HepG2 (cell line): ENCODE results near the gene GIPC2. TPM values are rescaled to one million over a fixed set of nuclear protein-coding genes. Genes with fewer than 3 reads are reported as not detected.
A peak's percentile ranks its signal among the peaks of the same experiment; 100 is the strongest.

Experiments
- ARID2 ChIP-seq: sonication (generic); formaldehyde crosslinking; IDR thresholded peaks from 2 replicates; pipeline ENCODE4 v1.8.1; 2022; ENCODE audit warnings: mild to moderate bottlenecking, missing genetic modification reagents, borderline replicate concordance
- CAMTA2 ChIP-seq: sonication (generic); formaldehyde crosslinking; IDR thresholded peaks from 2 replicates; pipeline ENCODE4 v1.4.0; 2020; ENCODE audit warnings: mild to moderate bottlenecking, missing genetic modification reagents, borderline replicate concordance
- CREB1 ChIP-seq, 2 experiments: fragments of 450-650 bp in 1 of 2; IDR thresholded peaks; 2 replicates each; pipeline ENCODE4 v1.6.1; 2016 to 2017; ENCODE audit warnings: control low read depth in 1 of 2, mild to moderate bottlenecking in 1 of 2, missing compliant biosample characterization in 1 of 2, missing genetic modification characterization in 1 of 2
- ETS1 ChIP-seq: sonication (generic); formaldehyde crosslinking; IDR thresholded peaks from 2 replicates; pipeline ENCODE4 v1.4.0; 2020; ENCODE audit warnings: missing genetic modification reagents
- GPN1 ChIP-seq: sonication (generic); formaldehyde crosslinking; IDR thresholded peaks from 2 replicates; pipeline ENCODE4 v1.5.1; 2020; ENCODE audit warnings: missing genetic modification reagents, borderline replicate concordance
- HIVEP1 ChIP-seq: sonication (generic); formaldehyde crosslinking; IDR thresholded peaks from 2 replicates; pipeline ENCODE4 v1.4.0; 2020; ENCODE audit warnings: mild to moderate bottlenecking, missing genetic modification reagents
- MEIS2 ChIP-seq: sonication (generic); formaldehyde crosslinking; IDR thresholded peaks from 2 replicates; pipeline ENCODE4 v1.9.0; 2021; ENCODE audit warnings: mild to moderate bottlenecking, missing genetic modification reagents
- MIER2 ChIP-seq: IDR thresholded peaks from 2 replicates; pipeline ENCODE4 v1.6.1; 2016; ENCODE audit warnings: missing biosample characterization, missing genetic modification reagents
- SNAPC5 ChIP-seq: sonication (generic); formaldehyde crosslinking; IDR thresholded peaks from 2 replicates; pipeline ENCODE4 v1.8.1; 2023; ENCODE audit warnings: mild to moderate bottlenecking, missing genetic modification reagents, borderline replicate concordance
- TOPORS ChIP-seq: sonication (generic); formaldehyde crosslinking; IDR thresholded peaks from 2 replicates; pipeline ENCODE4 v1.8.0; 2023; ENCODE audit warnings: mild to moderate bottlenecking, missing genetic modification reagents
- ZBTB3 ChIP-seq: sonication (generic); formaldehyde crosslinking; IDR thresholded peaks from 2 replicates; pipeline ENCODE4 v1.4.0; 2020; ENCODE audit warnings: low read depth, mild to moderate bottlenecking, moderate library complexity, missing genetic modification reagents, borderline replicate concordance
- ZMAT3 ChIP-seq: sonication (generic); formaldehyde crosslinking; conservative IDR thresholded peaks from 2 replicates; pipeline ENCODE4 v1.7.0; 2021; ENCODE audit warnings: missing genetic modification reagents
- ZNF143 ChIP-seq: sonication (generic); formaldehyde crosslinking; IDR thresholded peaks from 2 replicates; pipeline ENCODE4 v1.4.0; 2020; ENCODE audit warnings: missing genetic modification reagents
- ZNF280B ChIP-seq: sonication (generic); formaldehyde crosslinking; IDR thresholded peaks from 2 replicates; pipeline ENCODE4 v1.5.0; 2020; ENCODE audit warnings: missing genetic modification reagents, mild to moderate bottlenecking, borderline replicate concordance
- polyA plus RNA-seq, 8 experiments: library from polyadenylated mRNA; depleted of rRNA in 3 of 8; stranded (reverse) in 7 of 8; unstranded in 1 of 8; fragments of >200 nt; fragmentation: Illumina TruSeq in 4 of 8; extraction: Trizol in 4 of 8; gene quantifications; 2 replicates each; pipeline versions ENCODE4 v1.2.1 to v1.2.3, GENCODE V29; 2011 to 2016; ENCODE audit warnings: low read depth in 4 of 8, missing spikeins in 1 of 8, mixed read lengths in 1 of 8; ENCODE audit not compliant: insufficient read depth in 1 of 8
- total RNA-seq, 5 experiments: library from RNA; depleted of rRNA; stranded (reverse); fragments of >200 nt; fragmentation: Illumina TruSeq; extraction: Trizol; gene quantifications; 2 replicates each; pipeline ENCODE4 v1.2.3, GENCODE V29; 2016; ENCODE audit warnings: low read depth in 1 of 5
- TF ChIP-seq, protein P1 (sequence below): IDR thresholded peaks from 2 replicates; pipeline ENCODE4 v1.6.1; 2012; ENCODE audit warnings: inconsistent platforms
- TF ChIP-seq, protein P2 (sequence below): sonication (generic); formaldehyde crosslinking; IDR thresholded peaks from 2 replicates; pipeline ENCODE4 v1.4.0; 2020; ENCODE audit warnings: missing genetic modification reagents
- TF ChIP-seq, protein P3 (sequence below): IDR thresholded peaks from 2 replicates; pipeline ENCODE4 v1.6.1; 2016; ENCODE audit warnings: low read depth, control low read depth
- TF ChIP-seq, protein P4 (sequence below): sonication (generic); formaldehyde crosslinking; IDR thresholded peaks from 2 replicates; pipeline ENCODE4 v1.4.0; 2020; ENCODE audit warnings: mild to moderate bottlenecking, missing genetic modification reagents, borderline replicate concordance
- TF ChIP-seq, protein P5 (sequence below): sonication (generic); formaldehyde crosslinking; IDR thresholded peaks from 2 replicates; pipeline ENCODE4 v1.5.0; 2020; ENCODE audit warnings: missing genetic modification reagents

Gene GIPC2
- total and polyA plus RNA-seq, 2 of the 13 experiments (the other 11 are each of a cell fraction or from before 2014, with no cell fraction given) = 6.1 to 21.6 TPM

GRCh38 chr1:78004719-78005447, 40.9 kb upstream of the GIPC2 start, which contains the start of gene DNAJB4 (continued):
- TF ChIP-seq ZNF143 (CRISPR knock-in tag) = peak; percentile 69
- TF ChIP-seq TOPORS (CRISPR knock-in tag) = no peak
- TF ChIP-seq, protein P1, sequence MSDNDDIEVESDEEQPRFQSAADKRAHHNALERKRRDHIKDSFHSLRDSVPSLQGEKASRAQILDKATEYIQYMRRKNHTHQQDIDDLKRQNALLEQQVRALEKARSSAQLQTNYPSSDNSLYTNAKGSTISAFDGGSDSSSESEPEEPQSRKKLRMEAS = no peak
- no peak for TF ChIP-seq MEIS2
- no peak for TF ChIP-seq CAMTA2 (CRISPR knock-in tag)
- TF ChIP-seq SNAPC5 = no peak
- no peak for TF ChIP-seq HIVEP1 (CRISPR knock-in tag)
- no peak for TF ChIP-seq ZMAT3 (CRISPR knock-in tag)
- no peak for TF ChIP-seq MIER2
- peak; percentile 75 for TF ChIP-seq CREB1 (IDR thresholded peaks at IDR 0.05)
- peak; percentile 94 for TF ChIP-seq CREB1 (CRISPR knock-in tag; IDR thresholded peaks at IDR 0.05)
- TF ChIP-seq ARID2 (CRISPR knock-in tag) = no peak
- TF ChIP-seq, protein P2, sequence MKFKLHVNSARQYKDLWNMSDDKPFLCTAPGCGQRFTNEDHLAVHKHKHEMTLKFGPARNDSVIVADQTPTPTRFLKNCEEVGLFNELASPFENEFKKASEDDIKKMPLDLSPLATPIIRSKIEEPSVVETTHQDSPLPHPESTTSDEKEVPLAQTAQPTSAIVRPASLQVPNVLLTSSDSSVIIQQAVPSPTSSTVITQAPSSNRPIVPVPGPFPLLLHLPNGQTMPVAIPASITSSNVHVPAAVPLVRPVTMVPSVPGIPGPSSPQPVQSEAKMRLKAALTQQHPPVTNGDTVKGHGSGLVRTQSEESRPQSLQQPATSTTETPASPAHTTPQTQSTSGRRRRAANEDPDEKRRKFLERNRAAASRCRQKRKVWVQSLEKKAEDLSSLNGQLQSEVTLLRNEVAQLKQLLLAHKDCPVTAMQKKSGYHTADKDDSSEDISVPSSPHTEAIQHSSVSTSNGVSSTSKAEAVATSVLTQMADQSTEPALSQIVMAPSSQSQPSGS (CRISPR knock-in tag) = 0 out of 2 replicates have a peak, but pooled peaks have one; percentile 15
- TF ChIP-seq ZBTB3 (CRISPR knock-in tag) = 0 out of 2 replicates have a peak, but pooled peaks have one; percentile 30
- no peak for TF ChIP-seq ETS1 (CRISPR knock-in tag)
- TF ChIP-seq, protein P3, sequence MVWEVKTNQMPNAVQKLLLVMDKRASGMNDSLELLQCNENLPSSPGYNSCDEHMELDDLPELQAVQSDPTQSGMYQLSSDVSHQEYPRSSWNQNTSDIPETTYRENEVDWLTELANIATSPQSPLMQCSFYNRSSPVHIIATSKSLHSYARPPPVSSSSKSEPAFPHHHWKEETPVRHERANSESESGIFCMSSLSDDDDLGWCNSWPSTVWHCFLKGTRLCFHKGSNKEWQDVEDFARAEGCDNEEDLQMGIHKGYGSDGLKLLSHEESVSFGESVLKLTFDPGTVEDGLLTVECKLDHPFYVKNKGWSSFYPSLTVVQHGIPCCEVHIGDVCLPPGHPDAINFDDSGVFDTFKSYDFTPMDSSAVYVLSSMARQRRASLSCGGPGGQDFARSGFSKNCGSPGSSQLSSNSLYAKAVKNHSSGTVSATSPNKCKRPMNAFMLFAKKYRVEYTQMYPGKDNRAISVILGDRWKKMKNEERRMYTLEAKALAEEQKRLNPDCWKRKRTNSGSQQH (CRISPR knock-in tag) = peak; percentile 35; the same call in 1 of the 2 replicates
- TF ChIP-seq ZNF280B (CRISPR knock-in tag) = no peak
- TF ChIP-seq, protein P4, sequence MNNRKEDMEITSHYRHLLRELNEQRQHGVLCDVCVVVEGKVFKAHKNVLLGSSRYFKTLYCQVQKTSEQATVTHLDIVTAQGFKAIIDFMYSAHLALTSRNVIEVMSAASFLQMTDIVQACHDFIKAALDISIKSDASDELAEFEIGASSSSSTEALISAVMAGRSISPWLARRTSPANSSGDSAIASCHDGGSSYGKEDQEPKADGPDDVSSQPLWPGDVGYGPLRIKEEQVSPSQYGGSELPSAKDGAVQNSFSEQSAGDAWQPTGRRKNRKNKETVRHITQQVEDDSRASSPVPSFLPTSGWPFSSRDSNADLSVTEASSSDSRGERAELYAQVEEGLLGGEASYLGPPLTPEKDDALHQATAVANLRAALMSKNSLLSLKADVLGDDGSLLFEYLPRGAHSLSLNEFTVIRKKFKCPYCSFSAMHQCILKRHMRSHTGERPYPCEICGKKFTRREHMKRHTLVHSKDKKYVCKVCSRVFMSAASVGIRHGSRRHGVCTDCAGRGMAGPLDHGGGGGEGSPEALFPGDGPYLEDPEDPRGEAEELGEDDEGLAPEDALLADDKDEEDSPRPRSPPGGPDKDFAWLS (CRISPR knock-in tag) = no peak
- TF ChIP-seq, protein P5, sequence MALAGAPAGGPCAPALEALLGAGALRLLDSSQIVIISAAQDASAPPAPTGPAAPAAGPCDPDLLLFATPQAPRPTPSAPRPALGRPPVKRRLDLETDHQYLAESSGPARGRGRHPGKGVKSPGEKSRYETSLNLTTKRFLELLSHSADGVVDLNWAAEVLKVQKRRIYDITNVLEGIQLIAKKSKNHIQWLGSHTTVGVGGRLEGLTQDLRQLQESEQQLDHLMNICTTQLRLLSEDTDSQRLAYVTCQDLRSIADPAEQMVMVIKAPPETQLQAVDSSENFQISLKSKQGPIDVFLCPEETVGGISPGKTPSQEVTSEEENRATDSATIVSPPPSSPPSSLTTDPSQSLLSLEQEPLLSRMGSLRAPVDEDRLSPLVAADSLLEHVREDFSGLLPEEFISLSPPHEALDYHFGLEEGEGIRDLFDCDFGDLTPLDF (CRISPR knock-in tag) = no peak
- TF ChIP-seq GPN1 (CRISPR knock-in tag) = no peak
